GM12872 (cell line): Measurements from ENCODE around the gene ATP8B4.

Experiments
- TF ChIP-seq, protein P1 (sequence below): IDR thresholded peaks from 3 replicates; pipeline ENCODE4 v1.5.1; 2011; ENCODE audit warnings: low read depth, mild to moderate bottlenecking, low read length, moderate library complexity; ENCODE audit not compliant: insufficient read depth

ATP8B4 gene

DNA sequence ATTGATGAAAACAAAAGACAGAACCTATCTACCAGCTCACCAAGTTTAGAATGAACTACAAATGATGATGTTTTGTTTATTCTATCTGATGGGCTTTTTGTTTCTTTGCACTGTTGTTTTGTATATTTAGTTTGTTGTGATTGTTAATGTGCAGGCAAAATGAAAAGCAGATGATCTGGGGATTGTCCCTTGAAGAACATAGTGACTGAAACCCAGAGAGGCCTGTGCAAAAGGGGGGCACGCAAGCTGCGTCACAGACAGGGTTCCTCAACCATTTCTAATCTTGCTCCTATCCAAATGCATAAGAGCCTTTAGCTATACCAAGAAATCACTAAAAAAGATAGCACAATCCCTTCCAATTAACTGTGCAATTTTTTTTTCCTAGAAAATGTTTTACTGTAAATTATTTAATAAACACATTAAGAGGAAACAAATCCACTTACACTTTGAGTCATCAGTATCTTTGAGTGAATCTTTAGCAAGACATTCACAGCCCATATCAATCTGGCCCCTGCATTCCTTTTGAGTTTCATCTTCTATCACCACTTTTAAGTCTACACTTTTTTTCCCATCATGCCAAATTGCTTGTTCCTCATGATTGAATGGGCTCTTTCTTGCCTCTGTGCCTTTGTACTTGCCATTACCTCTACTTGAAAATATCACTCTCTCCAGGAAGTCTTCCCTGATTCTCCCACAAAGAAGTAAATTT lies 220.3 kb downstream of the ATP8B4 start:
- TF ChIP-seq, protein P1, sequence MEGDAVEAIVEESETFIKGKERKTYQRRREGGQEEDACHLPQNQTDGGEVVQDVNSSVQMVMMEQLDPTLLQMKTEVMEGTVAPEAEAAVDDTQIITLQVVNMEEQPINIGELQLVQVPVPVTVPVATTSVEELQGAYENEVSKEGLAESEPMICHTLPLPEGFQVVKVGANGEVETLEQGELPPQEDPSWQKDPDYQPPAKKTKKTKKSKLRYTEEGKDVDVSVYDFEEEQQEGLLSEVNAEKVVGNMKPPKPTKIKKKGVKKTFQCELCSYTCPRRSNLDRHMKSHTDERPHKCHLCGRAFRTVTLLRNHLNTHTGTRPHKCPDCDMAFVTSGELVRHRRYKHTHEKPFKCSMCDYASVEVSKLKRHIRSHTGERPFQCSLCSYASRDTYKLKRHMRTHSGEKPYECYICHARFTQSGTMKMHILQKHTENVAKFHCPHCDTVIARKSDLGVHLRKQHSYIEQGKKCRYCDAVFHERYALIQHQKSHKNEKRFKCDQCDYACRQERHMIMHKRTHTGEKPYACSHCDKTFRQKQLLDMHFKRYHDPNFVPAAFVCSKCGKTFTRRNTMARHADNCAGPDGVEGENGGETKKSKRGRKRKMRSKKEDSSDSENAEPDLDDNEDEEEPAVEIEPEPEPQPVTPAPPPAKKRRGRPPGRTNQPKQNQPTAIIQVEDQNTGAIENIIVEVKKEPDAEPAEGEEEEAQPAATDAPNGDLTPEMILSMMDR = no peak

GRCh38 chr15:49898097-49898496 lies 220.9 kb downstream of the ATP8B4 start:
- TF ChIP-seq, protein P1 = no peak

DNA sequence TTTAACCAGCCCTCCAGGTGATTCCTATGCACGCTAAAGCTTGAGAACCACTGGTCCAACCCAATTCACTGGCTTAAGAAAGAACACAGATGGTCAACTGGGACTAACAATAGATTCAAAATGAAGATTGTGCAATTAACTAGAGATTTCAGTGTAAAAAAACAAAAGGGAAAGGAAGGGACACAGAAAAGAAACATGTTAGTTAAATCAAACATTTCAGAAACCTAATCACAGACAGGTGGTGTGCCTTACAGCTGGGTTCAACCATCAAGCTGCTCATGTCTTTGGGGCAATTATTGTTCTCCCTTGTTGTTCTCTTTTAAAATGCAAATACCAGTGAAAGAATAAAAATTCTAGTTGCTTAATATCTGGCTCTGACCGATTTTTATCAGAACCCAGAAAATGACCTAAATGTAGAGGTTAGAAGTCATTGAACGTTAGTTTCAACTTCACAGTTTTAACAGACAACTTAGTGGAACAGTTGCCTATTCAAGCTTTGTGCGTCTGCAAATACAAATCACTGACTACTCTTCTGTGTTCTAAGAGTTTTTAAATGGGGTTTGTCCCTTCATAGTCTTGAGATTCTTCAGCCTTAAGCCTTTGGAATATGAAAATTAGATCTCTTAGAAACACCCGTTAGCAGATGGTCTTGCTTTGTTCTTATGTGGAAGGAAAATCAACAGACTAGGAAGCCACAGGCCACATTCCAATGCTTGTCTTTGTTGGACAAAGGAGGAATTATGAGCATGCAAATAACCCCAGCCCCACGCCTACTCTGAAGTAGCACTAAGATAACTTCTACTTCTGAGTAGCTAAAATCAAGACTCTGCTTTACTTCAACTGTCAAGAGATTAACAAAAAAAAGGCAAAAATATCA lies 223.4 kb downstream of the ATP8B4 start:
- TF ChIP-seq, protein P1 = no peak

- TF ChIP-seq, protein P1 = no peak
Observed at GRCh38 chr15:49890689-49891088, 228.3 kb downstream of the ATP8B4 start.

DNA sequence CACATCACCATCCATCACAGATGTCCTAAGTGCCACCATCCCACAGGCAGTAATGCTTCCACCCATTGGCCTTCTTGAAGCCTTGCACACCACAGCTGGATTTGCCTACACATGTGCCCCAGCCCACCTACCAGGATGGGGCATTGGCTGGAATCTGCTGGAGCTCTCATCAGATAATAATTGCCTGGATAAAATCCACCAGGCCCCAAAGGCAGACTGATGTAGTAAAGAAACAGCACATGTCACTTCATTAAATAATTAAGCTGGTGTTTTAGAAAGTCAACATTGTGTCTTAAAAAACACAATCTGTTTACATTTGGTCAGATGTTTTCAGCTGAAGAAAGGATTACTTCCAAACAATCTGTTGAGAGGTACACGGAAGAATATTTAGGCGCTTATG lies 229.5 kb downstream of the ATP8B4 start:
- TF ChIP-seq, protein P1 = no peak

GRCh38 chr15:49888734-49889133 lies 230.3 kb downstream of the ATP8B4 start:
- TF ChIP-seq, protein P1 = no peak

DNA sequence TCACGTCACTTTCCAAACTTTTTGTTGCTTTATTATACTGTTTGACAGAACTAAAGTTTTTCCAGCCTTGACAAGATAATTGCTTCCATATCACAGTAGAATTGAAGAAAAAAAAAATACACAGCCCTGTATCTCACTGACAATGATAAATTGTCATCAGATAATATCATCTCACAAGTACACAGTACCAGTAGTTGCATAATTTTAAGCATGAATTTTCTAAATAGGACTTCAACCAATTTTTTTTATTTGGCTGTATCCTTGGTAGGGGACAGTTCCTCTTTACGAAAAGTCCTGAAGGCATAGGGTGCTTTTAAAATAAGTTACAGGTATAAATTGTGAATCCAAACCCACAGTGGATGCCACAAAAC lies 230.7 kb downstream of the ATP8B4 start:
- TF ChIP-seq, protein P1 = no peak
